ENCODE results near the gene ACKR2. TPM values are rescaled to one million over a fixed set of nuclear protein-coding genes. Genes with fewer than 3 reads are reported as not detected.

ACKR2 gene
- total RNA-seq, 1 experiment from 2014 or later, result 0.76 TPM

DNA sequence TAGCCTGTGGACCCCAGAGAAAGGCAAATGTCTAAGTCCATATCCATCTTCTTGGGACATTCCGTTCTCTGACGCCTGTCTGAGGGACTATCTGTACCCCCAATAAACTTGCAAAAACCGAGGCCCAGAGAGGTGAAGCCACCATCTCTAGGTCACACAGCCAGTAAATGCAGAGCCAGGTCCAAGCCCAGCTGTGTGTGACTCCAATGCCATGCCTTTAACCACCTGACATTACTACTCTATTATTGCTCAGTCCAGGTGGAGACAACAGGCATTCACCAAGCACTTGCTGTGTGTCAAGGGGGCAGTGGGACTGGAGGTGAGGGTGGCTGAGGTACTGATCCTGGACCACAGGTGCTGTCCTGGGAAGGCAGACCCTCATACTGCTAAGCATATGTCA, 41.0 kb downstream of the ACKR2 start:
- no peak overlapping the region for H3K27ac ChIP-seq (ENCODE audit: low read depth, low read length)
- POLR2A ChIA-PET, result no interaction called here
- H3K9me2 ChIP-seq (ENCODE audit: insufficient read depth), result no peaks in the 10 kb centered on the region
- no peaks in the 10 kb centered on the region for H3K27me3 ChIP-seq (ENCODE audit: insufficient read depth, low read length)
- RAD21 ChIA-PET (ENCODE audit: low non-redundant PET in 1 of 2, low total read pairs in 2 of 2, uncharacterized antibody in 2 of 2, unreplicated experiment in 2 of 2), result no interaction called here
- CTCF ChIA-PET, result interaction anchor here (0.6 kb wide), 1 partner anchor 112 kb away, joined by 3 read pairs; no protein-coding TSS in a partner anchor
- no peak overlapping the region for H3K9ac ChIP-seq (ENCODE audit: low read length)
- no peaks in the 10 kb centered on the region for H3K79me2 ChIP-seq (ENCODE audit: insufficient read depth, low read length)
- no peaks in the 10 kb centered on the region for H3K36me3 ChIP-seq (ENCODE audit: control insufficient read depth in 1 of 2, insufficient read depth in 2 of 2, low read length in 2 of 2)
- ATAC-seq (no peak), DNase-seq (ENCODE audit: low read depth, low spot score) (no peak)
- H3K9me3 ChIP-seq (ENCODE audit: control insufficient read depth in 1 of 2, insufficient read depth in 1 of 2, low read depth in 1 of 2, low read length in 2 of 2), result no peaks in the 10 kb centered on the region
- no peak overlapping the region for H2AFZ ChIP-seq (ENCODE audit: low read depth, low read length, poor library complexity, severe bottlenecking)
- H3K4me1 ChIP-seq (ENCODE audit: control insufficient read depth in 1 of 2, insufficient read depth in 2 of 2, low read length in 2 of 2), result no peaks in the 10 kb centered on the region; a peak in 1 of 4 replicates
- intact Hi-C loops (cut with micrococcal nuclease), result no loop called here
- TF ChIP-seq EZH2 (IDR thresholded peaks at IDR 0.05) (no peak), SP1 (IDR thresholded peaks at IDR 0.05; ENCODE audit: low read depth) (no peak), CBX3 (IDR thresholded peaks at IDR 0.05; ENCODE audit: low read depth) (no peak), ELF1 (IDR thresholded peaks at IDR 0.05; ENCODE audit: borderline replicate concordance, low read depth) (no peak), CEBPB (IDR thresholded peaks at IDR 0.05; ENCODE audit: low read depth) (no peak), RAD21 (IDR thresholded peaks at IDR 0.05; ENCODE audit: low read depth) (no peak), JUND (IDR thresholded peaks at IDR 0.05) (no peak), ZNF274 (IDR thresholded peaks at IDR 0.05; ENCODE audit: low read depth, low read length) (no peak), SRF (IDR thresholded peaks at IDR 0.05; ENCODE audit: low read depth) (no peak), TCF7L2 (IDR thresholded peaks at IDR 0.05; ENCODE audit: borderline replicate concordance, extremely low read depth, insufficient read depth, insufficient read length) (no peak), EGR1 (IDR thresholded peaks at IDR 0.05; ENCODE audit: low read depth) (no peak), POLR2AphosphoS5 (IDR thresholded peaks at IDR 0.05; ENCODE audit: low read depth, low read length) (no peak), FOSL1 (IDR thresholded peaks at IDR 0.05; ENCODE audit: low read depth) (no peak), SIN3A (IDR thresholded peaks at IDR 0.05; ENCODE audit: low read depth) (no peak), YY1 (IDR thresholded peaks at IDR 0.05; ENCODE audit: extremely low read depth, insufficient replicate concordance, low read depth, low read length) (no peak), ZFX (IDR thresholded peaks at IDR 0.05) (no peak)
- TF ChIP-seq, protein P1, sequence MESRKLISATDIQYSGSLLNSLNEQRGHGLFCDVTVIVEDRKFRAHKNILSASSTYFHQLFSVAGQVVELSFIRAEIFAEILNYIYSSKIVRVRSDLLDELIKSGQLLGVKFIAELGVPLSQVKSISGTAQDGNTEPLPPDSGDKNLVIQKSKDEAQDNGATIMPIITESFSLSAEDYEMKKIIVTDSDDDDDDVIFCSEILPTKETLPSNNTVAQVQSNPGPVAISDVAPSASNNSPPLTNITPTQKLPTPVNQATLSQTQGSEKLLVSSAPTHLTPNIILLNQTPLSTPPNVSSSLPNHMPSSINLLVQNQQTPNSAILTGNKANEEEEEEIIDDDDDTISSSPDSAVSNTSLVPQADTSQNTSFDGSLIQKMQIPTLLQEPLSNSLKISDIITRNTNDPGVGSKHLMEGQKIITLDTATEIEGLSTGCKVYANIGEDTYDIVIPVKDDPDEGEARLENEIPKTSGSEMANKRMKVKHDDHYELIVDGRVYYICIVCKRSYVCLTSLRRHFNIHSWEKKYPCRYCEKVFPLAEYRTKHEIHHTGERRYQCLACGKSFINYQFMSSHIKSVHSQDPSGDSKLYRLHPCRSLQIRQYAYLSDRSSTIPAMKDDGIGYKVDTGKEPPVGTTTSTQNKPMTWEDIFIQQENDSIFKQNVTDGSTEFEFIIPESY (IDR thresholded peaks at IDR 0.05; ENCODE audit: extremely low read depth, insufficient replicate concordance, low read length), result no peak
- TF ChIP-seq, protein P2, sequence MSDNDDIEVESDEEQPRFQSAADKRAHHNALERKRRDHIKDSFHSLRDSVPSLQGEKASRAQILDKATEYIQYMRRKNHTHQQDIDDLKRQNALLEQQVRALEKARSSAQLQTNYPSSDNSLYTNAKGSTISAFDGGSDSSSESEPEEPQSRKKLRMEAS (IDR thresholded peaks at IDR 0.05), result no peak
- TF ChIP-seq, protein P3, sequence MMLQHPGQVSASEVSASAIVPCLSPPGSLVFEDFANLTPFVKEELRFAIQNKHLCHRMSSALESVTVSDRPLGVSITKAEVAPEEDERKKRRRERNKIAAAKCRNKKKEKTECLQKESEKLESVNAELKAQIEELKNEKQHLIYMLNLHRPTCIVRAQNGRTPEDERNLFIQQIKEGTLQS (IDR thresholded peaks at IDR 0.05), result no peak
- TF ChIP-seq, protein P4, sequence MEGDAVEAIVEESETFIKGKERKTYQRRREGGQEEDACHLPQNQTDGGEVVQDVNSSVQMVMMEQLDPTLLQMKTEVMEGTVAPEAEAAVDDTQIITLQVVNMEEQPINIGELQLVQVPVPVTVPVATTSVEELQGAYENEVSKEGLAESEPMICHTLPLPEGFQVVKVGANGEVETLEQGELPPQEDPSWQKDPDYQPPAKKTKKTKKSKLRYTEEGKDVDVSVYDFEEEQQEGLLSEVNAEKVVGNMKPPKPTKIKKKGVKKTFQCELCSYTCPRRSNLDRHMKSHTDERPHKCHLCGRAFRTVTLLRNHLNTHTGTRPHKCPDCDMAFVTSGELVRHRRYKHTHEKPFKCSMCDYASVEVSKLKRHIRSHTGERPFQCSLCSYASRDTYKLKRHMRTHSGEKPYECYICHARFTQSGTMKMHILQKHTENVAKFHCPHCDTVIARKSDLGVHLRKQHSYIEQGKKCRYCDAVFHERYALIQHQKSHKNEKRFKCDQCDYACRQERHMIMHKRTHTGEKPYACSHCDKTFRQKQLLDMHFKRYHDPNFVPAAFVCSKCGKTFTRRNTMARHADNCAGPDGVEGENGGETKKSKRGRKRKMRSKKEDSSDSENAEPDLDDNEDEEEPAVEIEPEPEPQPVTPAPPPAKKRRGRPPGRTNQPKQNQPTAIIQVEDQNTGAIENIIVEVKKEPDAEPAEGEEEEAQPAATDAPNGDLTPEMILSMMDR (IDR thresholded peaks at IDR 0.05 in 2 of 3, conservative IDR thresholded peaks at IDR 0.05 in 1 of 3; ENCODE audit: borderline replicate concordance in 1 of 3, insufficient read depth in 1 of 3, low read depth in 2 of 3, low read length in 2 of 3), result no peak
- no peaks in the 10 kb centered on the region for H4K20me1 ChIP-seq (ENCODE audit: insufficient read depth)
- H3K4me2 ChIP-seq (ENCODE audit: low read length), result no peak overlapping the region
- no peak overlapping the region for H3K4me3 ChIP-seq (replicated peaks in 1 of 2; ENCODE audit: low read depth in 1 of 2, low read length in 2 of 2)
- no TSS peak for BruUV-seq (replicated peaks)
